ENCODE measurements around the gene TRIM3.

GRCh38 chr11:6418557-6419008, 55.2 kb downstream of the TRIM3 start:
- no peak for TF ChIP-seq POLR2AphosphoS5 (IDR thresholded peaks at IDR 0.05)
- no peak for TF ChIP-seq CTCF (IDR thresholded peaks at IDR 0.05)
- TF ChIP-seq POLR2A (IDR thresholded peaks at IDR 0.05), result no peak

Data from prostate gland (tissue), 2 donors.